Measurements from ENCODE around the gene FBXO2.

Gene FBXO2

GRCh38 chr1:11690397-11691301 is 36.4 kb upstream of the FBXO2 start:
- no peak for TF ChIP-seq CTCF (conservative IDR thresholded peaks at IDR 0.05)
- no peak for TF ChIP-seq ZFX (IDR thresholded peaks at IDR 0.05)
- H3K27ac ChIP-seq, result no peak overlapping the region

GRCh38 chr1:11688506-11688905 is 34.3 kb upstream of the FBXO2 start:
- H3K27ac ChIP-seq, result no peak overlapping the region
- no peak for TF ChIP-seq CTCF (conservative IDR thresholded peaks at IDR 0.05)
- no peak for TF ChIP-seq ZFX (IDR thresholded peaks at IDR 0.05)

- no peak overlapping the region for H3K27ac ChIP-seq
These were observed 31.1 kb upstream of the FBXO2 start for GRCh38 chr1:11685210-11685752.

GRCh38 chr1:11684070-11684469 is 29.8 kb upstream of the FBXO2 start:
- TF ChIP-seq ZFX (IDR thresholded peaks at IDR 0.05) (no peak), CTCF (conservative IDR thresholded peaks at IDR 0.05) (no peak)
- H3K27ac ChIP-seq, result no peak overlapping the region

More at GRCh38 chr1:11685210-11685752, 31.1 kb upstream of the FBXO2 start:
- no peak for TF ChIP-seq CTCF (conservative IDR thresholded peaks at IDR 0.05)
- no peak for TF ChIP-seq ZFX (IDR thresholded peaks at IDR 0.05)

DNA sequence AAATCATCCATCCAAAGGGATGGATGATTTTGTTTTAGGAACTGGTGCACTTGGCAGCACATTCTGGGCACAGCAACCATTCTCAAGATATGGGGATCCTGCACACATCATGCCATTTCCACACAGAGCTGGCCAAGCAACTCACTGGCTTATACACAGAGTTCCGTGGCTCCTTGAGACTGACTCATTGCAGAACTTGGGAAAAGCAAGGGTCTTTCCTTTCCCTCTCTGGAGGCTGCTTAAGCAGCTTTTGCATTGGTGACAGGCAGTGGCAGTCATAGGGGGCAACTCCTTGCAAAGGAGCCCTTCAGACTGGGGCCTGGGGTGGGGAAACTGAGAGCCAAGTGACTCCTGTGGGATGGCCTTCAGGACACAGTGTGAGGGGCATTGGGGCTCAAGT is 28.6 kb upstream of the FBXO2 start:
- H3K27ac ChIP-seq, result no peak overlapping the region; the same call in 1 of the 2 replicates
- TF ChIP-seq ZFX (IDR thresholded peaks at IDR 0.05), result no peak
- no peak for TF ChIP-seq CTCF (conservative IDR thresholded peaks at IDR 0.05)

DNA sequence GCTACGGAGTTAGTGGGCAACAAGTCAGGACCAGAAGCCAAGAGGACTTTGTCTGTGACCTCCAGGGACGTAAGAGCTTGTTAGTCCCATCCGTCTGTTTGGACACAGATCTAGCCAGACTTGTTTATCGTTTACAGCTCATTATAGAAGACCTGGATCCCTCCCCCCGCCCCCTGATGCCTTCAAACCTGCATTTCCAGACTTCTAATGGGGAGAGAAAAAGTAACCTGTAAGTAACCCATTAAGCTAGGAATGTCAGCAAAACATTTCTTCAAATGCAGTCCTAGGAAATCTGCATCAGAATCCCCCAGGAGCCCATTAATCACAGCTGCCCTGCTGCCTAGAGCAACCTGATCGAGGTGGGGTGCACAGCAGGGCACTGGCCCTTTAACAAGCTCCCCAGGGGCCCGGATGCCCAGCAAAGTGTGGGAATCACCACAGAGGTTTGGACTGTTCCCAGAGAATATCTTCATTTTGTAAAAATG is 28.1 kb upstream of the FBXO2 start:
- H3K27ac ChIP-seq, result peak overlapping the region; percentile 76
- TF ChIP-seq CTCF (conservative IDR thresholded peaks at IDR 0.05), result no peak
- no peak for TF ChIP-seq ZFX (IDR thresholded peaks at IDR 0.05)
